Measurements from ENCODE around the gene PPARA. TPM values are rescaled to one million over a fixed set of nuclear protein-coding genes. Genes with fewer than 3 reads are reported as not detected.

Gene PPARA
- total RNA-seq, 1 donor from 2014 or later, result 13.0 TPM

DNA sequence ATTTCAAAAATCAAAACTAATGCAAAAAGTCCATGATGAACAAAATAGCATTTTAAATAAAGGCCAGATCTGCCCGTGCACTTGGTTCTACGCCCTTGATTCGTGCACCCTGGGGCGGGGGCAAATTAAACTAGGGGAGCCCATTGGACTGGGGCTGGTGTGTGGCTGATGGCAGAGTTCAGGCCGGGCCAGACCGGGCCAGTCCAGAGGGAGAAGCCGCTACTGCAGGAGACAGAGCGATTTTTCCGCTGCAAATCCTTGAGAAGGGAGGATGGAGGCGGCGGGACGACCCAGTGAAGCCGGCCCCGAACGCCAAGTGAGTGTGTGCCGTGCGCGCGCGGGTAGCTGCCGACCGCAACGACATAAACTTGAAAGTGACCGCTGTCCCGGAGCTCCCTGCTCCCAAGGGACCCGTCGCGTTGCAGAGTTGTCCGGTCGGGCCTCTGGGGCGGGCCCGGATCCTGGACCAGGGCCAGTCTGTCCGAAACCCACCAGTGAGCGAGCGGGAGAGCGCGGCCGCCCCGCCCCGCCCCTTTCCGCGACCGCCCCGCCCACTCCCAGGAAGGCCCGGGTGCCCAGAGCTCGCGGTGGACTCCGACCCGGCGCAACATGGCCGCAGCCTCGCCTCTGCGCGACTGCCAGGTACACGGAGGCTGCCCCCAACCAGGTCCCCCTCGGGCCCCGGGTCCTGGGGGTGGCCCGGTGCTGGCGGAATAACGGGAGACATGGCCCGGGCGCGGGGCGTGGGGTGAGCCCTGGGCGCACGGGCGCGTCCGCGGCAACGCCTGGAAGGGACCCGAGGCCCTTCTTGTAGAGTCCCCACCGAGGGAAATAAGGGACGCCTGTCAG is 117.3 kb downstream of the PPARA start, which contains the start of gene TTC38:
Gene TTC38 (plus strand): TSS at position 578 of the 849 bp plus-strand sequence. CDS start 32 bp downstream, at position 610.
- TF ChIP-seq, protein P1, sequence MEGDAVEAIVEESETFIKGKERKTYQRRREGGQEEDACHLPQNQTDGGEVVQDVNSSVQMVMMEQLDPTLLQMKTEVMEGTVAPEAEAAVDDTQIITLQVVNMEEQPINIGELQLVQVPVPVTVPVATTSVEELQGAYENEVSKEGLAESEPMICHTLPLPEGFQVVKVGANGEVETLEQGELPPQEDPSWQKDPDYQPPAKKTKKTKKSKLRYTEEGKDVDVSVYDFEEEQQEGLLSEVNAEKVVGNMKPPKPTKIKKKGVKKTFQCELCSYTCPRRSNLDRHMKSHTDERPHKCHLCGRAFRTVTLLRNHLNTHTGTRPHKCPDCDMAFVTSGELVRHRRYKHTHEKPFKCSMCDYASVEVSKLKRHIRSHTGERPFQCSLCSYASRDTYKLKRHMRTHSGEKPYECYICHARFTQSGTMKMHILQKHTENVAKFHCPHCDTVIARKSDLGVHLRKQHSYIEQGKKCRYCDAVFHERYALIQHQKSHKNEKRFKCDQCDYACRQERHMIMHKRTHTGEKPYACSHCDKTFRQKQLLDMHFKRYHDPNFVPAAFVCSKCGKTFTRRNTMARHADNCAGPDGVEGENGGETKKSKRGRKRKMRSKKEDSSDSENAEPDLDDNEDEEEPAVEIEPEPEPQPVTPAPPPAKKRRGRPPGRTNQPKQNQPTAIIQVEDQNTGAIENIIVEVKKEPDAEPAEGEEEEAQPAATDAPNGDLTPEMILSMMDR (IDR thresholded peaks at IDR 0.05; ENCODE audit: unreplicated experiment), result no peak
- Mint-ChIP-seq H3K27me3 (ENCODE audit: low read depth) (peaks cover 28% of the 10 kb centered on the region), H3K4me3 (peak within 1 kb of the TSS; percentile 91), H3K9me3 (peaks cover 15% of the 10 kb centered on the region), H3K4me1 (peaks cover 11% of the 10 kb centered on the region), H3K36me3 (peaks cover 13% of the 10 kb centered on the region), H3K27ac (peak within 1 kb of the TSS; percentile 79)
- peak; percentile 51 to 78 for DNase-seq (ENCODE audit: low spot score in 2 of 2, unreplicated experiment in 2 of 2)

DNA sequence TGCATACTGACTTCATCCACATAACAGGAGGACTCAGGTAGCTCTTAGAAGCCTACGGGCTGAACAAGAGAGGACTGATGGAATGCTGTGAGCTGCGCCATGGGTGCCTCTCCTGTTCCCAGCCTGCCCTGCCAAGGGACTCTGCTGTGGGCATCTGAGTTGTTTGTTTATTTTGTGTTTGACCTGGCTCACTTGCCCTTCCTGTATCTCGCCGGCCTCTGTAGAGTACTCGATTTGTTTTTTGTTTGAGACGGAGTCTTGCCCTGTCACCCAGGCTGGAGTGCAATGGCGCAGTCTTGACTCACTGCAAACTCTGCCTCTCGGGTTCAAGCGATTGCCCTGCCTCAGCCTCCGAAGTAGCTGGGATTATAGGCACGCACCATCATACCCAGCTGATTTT is 119.2 kb downstream of the PPARA start:
- peak overlapping the region; percentile 4 for H3K27ac Mint-ChIP-seq
- peak overlapping the region; percentile 41 for H3K4me3 Mint-ChIP-seq
- TF ChIP-seq, protein P1 (IDR thresholded peaks at IDR 0.05; ENCODE audit: unreplicated experiment), result no peak

DNA sequence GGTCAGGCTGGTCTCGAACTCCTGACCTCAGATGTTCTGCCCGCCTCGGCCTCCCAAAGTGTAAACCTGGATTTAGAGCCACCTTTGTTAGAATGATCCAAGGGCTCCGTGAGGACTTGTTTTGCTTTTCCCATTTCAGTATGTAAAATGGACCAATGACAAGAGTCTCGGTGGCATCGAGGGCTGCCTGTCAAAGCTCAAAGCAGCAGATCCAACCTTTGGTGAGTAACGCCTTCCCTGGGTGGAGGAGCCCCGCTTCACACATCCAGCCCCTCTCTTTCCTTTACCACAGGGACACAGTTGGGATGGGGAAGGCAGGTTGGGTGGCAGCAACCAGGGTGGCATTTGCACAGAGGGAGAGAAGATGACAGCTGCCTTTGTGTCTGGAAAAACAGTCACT is 121.9 kb downstream of the PPARA start:
- TF ChIP-seq, protein P1 (IDR thresholded peaks at IDR 0.05; ENCODE audit: unreplicated experiment), result no peak
- Mint-ChIP-seq H3K27me3 (ENCODE audit: low read depth) (no peaks in the 10 kb centered on the region), H3K4me1 (peaks cover 9% of the 10 kb centered on the region), H3K9me3 (peaks cover 5% of the 10 kb centered on the region), H3K27ac (no peak overlapping the region), H3K4me3 (no peak overlapping the region), H3K36me3 (peaks cover 19% of the 10 kb centered on the region)
- no peak for DNase-seq (ENCODE audit: low spot score in 2 of 2, unreplicated experiment in 2 of 2)

More for the DNA sequence above, 119.2 kb downstream of the PPARA start:
- Mint-ChIP-seq H3K27me3 (ENCODE audit: low read depth) (peaks cover 14% of the 10 kb centered on the region), H3K36me3 (peaks cover 4% of the 10 kb centered on the region), H3K9me3 (peaks cover 3% of the 10 kb centered on the region), H3K4me1 (peaks cover 11% of the 10 kb centered on the region)
- DNase-seq (ENCODE audit: low spot score in 2 of 2, unreplicated experiment in 2 of 2), result no peak

DNA sequence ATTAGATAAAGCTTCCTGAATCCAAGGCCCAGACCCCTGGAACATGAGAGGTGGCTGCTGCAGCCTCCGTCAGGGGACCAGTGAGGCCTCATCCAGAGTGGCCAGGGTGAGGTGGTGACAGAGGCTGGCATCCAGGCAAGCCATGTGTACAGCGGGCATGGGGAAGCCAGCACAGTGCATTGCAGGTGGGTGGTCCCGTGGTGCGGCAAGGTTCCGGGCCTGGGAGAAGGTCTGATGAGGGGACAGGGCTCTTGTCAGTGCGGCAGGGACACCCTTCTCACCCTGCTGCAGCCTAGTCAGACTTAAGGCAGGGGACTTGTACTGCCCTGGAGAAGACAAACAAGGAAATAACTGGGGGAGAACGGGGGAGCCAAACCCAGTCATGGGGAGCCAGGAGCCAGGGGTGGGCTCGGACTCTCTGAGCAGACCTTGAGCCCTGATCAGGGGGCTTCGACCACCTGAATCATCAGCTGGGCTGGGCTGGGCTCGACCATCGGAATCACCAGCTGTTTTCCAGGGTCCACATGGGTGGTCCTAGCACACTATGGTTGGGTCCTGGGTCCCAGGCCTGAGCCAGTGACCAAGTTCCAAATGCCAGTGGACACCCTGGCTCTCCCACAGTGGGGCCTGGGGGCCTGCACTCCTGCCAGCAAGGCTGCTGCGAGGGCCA is 122.6 kb downstream of the PPARA start:
- H3K4me1 Mint-ChIP-seq, result peaks cover 4% of the 10 kb centered on the region
- DNase-seq (ENCODE audit: low spot score in 2 of 2, unreplicated experiment in 2 of 2), result no peak
- TF ChIP-seq, protein P1 (IDR thresholded peaks at IDR 0.05; ENCODE audit: unreplicated experiment), result no peak
- H3K36me3 Mint-ChIP-seq, result peaks cover 23% of the 10 kb centered on the region
- H3K27me3 Mint-ChIP-seq (ENCODE audit: low read depth), result no peaks in the 10 kb centered on the region
- H3K27ac Mint-ChIP-seq, result no peak overlapping the region
- peaks cover 5% of the 10 kb centered on the region for H3K9me3 Mint-ChIP-seq
- no peak overlapping the region for H3K4me3 Mint-ChIP-seq

DNA sequence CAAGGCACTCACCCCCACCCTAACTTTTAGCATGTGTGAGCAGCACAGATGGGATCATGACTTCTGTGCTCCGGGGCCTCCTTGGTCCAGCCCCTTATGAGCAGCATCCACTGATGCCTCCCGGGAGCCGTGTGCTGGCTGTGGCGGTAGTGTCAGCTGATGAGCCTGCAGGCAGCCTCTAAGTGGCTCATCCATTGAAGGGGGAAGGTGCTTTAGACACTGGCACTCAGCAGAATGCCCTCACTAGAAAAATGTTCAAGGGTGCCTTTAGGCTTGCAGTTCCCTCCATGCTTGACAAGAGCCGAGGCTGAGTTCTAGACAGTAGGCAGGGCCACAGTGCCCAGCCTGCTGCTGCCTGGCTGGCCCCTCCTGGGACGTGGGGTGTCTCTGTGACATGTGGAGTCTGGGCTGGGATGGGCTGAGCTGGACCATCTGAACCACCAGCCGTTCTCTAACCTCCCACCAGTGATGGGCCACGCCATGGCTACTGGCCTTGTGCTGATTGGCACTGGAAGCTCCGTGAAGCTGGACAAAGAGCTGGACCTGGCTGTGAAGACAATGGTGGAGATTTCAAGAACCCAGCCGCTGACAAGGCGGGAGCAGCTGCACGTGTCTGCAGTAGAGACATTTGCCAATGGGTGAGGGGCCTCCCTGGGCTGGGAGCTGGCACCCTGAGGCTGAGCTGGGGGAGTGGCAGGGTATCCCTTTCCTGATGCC is 123.3 kb downstream of the PPARA start:
- no peak for DNase-seq (ENCODE audit: low spot score in 2 of 2, unreplicated experiment in 2 of 2)
- no peaks in the 10 kb centered on the region for H3K4me1 Mint-ChIP-seq
- peaks cover 5% of the 10 kb centered on the region for H3K9me3 Mint-ChIP-seq
- H3K27me3 Mint-ChIP-seq (ENCODE audit: low read depth), result no peaks in the 10 kb centered on the region
- H3K27ac Mint-ChIP-seq, result no peak overlapping the region
- TF ChIP-seq, protein P1 (IDR thresholded peaks at IDR 0.05; ENCODE audit: unreplicated experiment), result no peak
- H3K36me3 Mint-ChIP-seq, result peaks cover 29% of the 10 kb centered on the region
- no peak overlapping the region for H3K4me3 Mint-ChIP-seq

All from mesothelial cell of epicardium (in vitro differentiated cells).